PFSK-1 (cell line): ENCODE measurements around the gene SH2D4B.

Experiments used
- POLR2AphosphoS5 ChIP-seq: IDR thresholded peaks from 2 replicates; pipeline ENCODE4 v1.6.1; 2012; ENCODE audit warnings: low read depth, mild to moderate bottlenecking, control low read depth, low read length, moderate library complexity
- TAF1 ChIP-seq: IDR thresholded peaks from 2 replicates; pipeline ENCODE4 v1.6.1; 2012; ENCODE audit warnings: low read length, control low read depth, borderline replicate concordance; ENCODE audit not compliant: insufficient read depth

GRCh38 chr10:80513106-80513505, 24.6 kb upstream of the SH2D4B start:
- TF ChIP-seq POLR2AphosphoS5 (no peak), TAF1 (no peak)
